Ovary (tissue), 9 donors: ENCODE measurements around the gene ARHGEF37. TPM values are rescaled to one million over a fixed set of nuclear protein-coding genes. Genes with fewer than 3 reads are reported as not detected.

Source experiments
- DNase-seq, 5 donors: peaks; one replicate each; pipeline ENCODE4 v3.0.0-alpha.2; 2019 to 2020
- H3K27ac ChIP-seq, 2 donors: fragments of 200-600 bp; one replicate each; pipeline versions ENCODE4 v1.5.1 to v1.8.0; 2019 to 2022
- H3K27me3 ChIP-seq: fragments of 200-600 bp; one replicate; pipeline ENCODE4 v1.8.0; 2022
- H3K36me3 ChIP-seq: fragments of 200-600 bp; sonication (generic); one replicate; pipeline ENCODE4 v1.5.1; 2019
- H3K4me1 ChIP-seq: one replicate; pipeline ENCODE4 v1.8.1; 2013; ENCODE audit warnings: mild to moderate bottlenecking, moderate library complexity; ENCODE audit not compliant: insufficient read depth
- H3K4me3 ChIP-seq: fragments of 200-600 bp; sonication (generic); one replicate; pipeline ENCODE4 v1.5.1; 2017
- H3K9me3 ChIP-seq, 2 donors: fragments of 200-600 bp in 1 of 2; sonication (generic) in 1 of 2; one replicate each; pipeline versions ENCODE4 v1.5.1 to v1.8.1; 2013 to 2019; ENCODE audit warnings: mild to moderate bottlenecking in 1 of 2, moderate library complexity in 1 of 2
- CTCF ChIP-seq, 3 donors: fragments of 450-650 bp in 2 of 3; fragments of 200-600 bp in 1 of 3; IDR thresholded peaks; one replicate each; pipeline versions ENCODE4 v1.5.1 to v1.8.0; 2016 to 2022; ENCODE audit warnings: antibody characterized with exemption in 3 of 3, mild to moderate bottlenecking in 1 of 3
- EP300 ChIP-seq: sonication (generic); formaldehyde crosslinking; IDR thresholded peaks from one replicate; pipeline ENCODE4 v1.6.1; 2017; ENCODE audit warnings: antibody characterized with exemption
- POLR2A ChIP-seq: fragments of 450-650 bp; IDR thresholded peaks from one replicate; pipeline ENCODE4 v1.6.1; 2017; ENCODE audit warnings: antibody characterized with exemption, mild to moderate bottlenecking, moderate library complexity
- WGBS, 3 donors: extraction: QIAGEN DNeasy Blood & Tissue Kit in 1 of 3; methylation state at CpG; one replicate each; pipeline versions ENCODE4 v1.1.5 to v1.1.7; 2013 to 2017; 5-methylcytosine and 5-hydroxymethylcytosine counted together
- intact Hi-C, 4 donors: fragments of 100-400 bp; cut with DNase I; formaldehyde crosslinking; loops; one replicate each; pipeline versions ENCODE4 v1.11.0 to v1.15.1; 2022 to 2023
- polyA plus RNA-seq, 2 donors: library from polyadenylated mRNA; stranded (reverse); fragments of 200-250 nt in 1 of 2; fragments of 350-450 nt in 1 of 2; fragmentation: Illumina TruSeq in 1 of 2; extraction: RNeasy Lipid Tissue Mini Kit (QIAGEN cat#74804) in 1 of 2; gene quantifications; one replicate each; pipeline ENCODE4 v1.2.3, GENCODE V29; 2013 to 2014
- total RNA-seq, 7 donors: library from RNA; depleted of rRNA in 2 of 7; stranded (reverse); fragments of >200 nt in 2 of 7; fragmentation: NEBNext Ultra II Directional in 3 of 7; extraction: Animal tissue kit (Norgen Biotek cat#: 25700) in 3 of 7; gene quantifications; one replicate each; pipeline versions ENCODE4 v1.1.0 to v1.2.4, GENCODE V29; 2016 to 2023
- donor health status: DM: no; HTN: no; CAD: no; lungs with moderate emphysema.
- donor health status: DM: no; HTN: no; CAD: no.
- donor health status: Bipolar disorder and iron deficiency.
- donor health status: DM: yes; HTN: yes; CAD: no.
- donor health status: DM: no; HTN: no; CAD: no.
- donor health status: DM: yes; HTN: yes; CAD: no.

Gene ARHGEF37
- total and polyA plus RNA-seq, 9 donors = 4.1 to 9.9 (median 6.2) TPM

- H3K27ac ChIP-seq = peak overlapping the region in 1 of 2 donors; percentile 73
Observed at GRCh38 chr5:149639737-149640136, 58.4 kb downstream of the ARHGEF37 start.

GRCh38 chr5:149640350-149640999, 59.2 kb downstream of the ARHGEF37 start:
- peak in 1 of 5 donors; percentile 43 for DNase-seq
- peak overlapping the region in 1 of 2 donors; percentile 73 for H3K27ac ChIP-seq
- intact Hi-C loops = loop anchor here in 2 of 4 donors (5.0 to 10.0 kb wide), 2 partner anchors 92 to 334 kb away; partner anchors contain the start of gene PPARGC1B (in 1 of the 2)

More at GRCh38 chr5:149639737-149640136, 58.4 kb downstream of the ARHGEF37 start:
- H3K36me3 ChIP-seq = no peaks in the 10 kb centered on the region
- no peak for TF ChIP-seq CTCF (IDR thresholded peaks at IDR 0.05)
- TF ChIP-seq POLR2A = no peak
- no peak for TF ChIP-seq EP300
- H3K9me3 ChIP-seq = no peaks in the 10 kb centered on the region
- peaks cover 15% of the 10 kb centered on the region for H3K4me1 ChIP-seq
- DNase-seq = no peak
- intact Hi-C loops = loop anchor here (2.0 to 10.0 kb wide), 6 partner anchors 93 to 355 kb away; partner anchors contain the start of gene PPARGC1B (in 1 of the 4)
- no peaks in the 10 kb centered on the region for H3K27me3 ChIP-seq
- no peak overlapping the region for H3K4me3 ChIP-seq

GRCh38 chr5:149641000-149641576, 59.8 kb downstream of the ARHGEF37 start:
- DNase-seq = peak; percentile 76 to 84 (median 78)
- Histone ChIP-seq H3K4me3 (peak overlapping the region; percentile 30), H3K27ac (peak overlapping the region in 1 of 2 donors; percentile 73), H3K9me3 (no peaks in the 10 kb centered on the region), H3K36me3 (no peaks in the 10 kb centered on the region), H3K4me1 (peaks cover 15% of the 10 kb centered on the region), H3K27me3 (no peaks in the 10 kb centered on the region)
- intact Hi-C loops = loop anchor here in 2 of 4 donors (5.0 to 10.0 kb wide), 2 partner anchors 91 to 334 kb away; partner anchors contain the start of gene PPARGC1B (in 1 of the 2)
- TF ChIP-seq CTCF (IDR thresholded peaks at IDR 0.05) = peak in 1 of 3 donors; percentile 25
- no peak for TF ChIP-seq EP300
- 12 to 37% (median 26%) methylated on average over 18 of the region's 18 CpGs for WGBS, 3 donors

More at GRCh38 chr5:149640350-149640999, 59.2 kb downstream of the ARHGEF37 start:
- 55 to 72% (median 60%) methylated on average over 7 of the region's 7 CpGs for WGBS, 3 donors
- peak overlapping the region; percentile 30 for H3K4me3 ChIP-seq
- no peaks in the 10 kb centered on the region for H3K9me3 ChIP-seq
- TF ChIP-seq EP300 (no peak), CTCF (IDR thresholded peaks at IDR 0.05) (no peak), POLR2A (no peak)
- peaks cover 15% of the 10 kb centered on the region for H3K4me1 ChIP-seq
- H3K36me3 ChIP-seq = no peaks in the 10 kb centered on the region
- H3K27me3 ChIP-seq = no peaks in the 10 kb centered on the region

- H3K4me3 ChIP-seq = peak overlapping the region; percentile 9
- H3K4me1 ChIP-seq = peaks cover 15% of the 10 kb centered on the region
- peak overlapping the region in 1 of 2 donors; percentile 11 for H3K27ac ChIP-seq
- no peaks in the 10 kb centered on the region for H3K36me3 ChIP-seq
- H3K9me3 ChIP-seq = no peaks in the 10 kb centered on the region
- intact Hi-C loops = loop anchor here in 2 of 4 donors (5.0 to 10.0 kb wide), 2 partner anchors 91 to 333 kb away; partner anchors contain the start of gene PPARGC1B (in 1 of the 2)
- no peak for DNase-seq
- no peaks in the 10 kb centered on the region for H3K27me3 ChIP-seq
- TF ChIP-seq POLR2A (no peak), CTCF (IDR thresholded peaks at IDR 0.05) (no peak), EP300 (no peak)
- 31 to 65% (median 48%) methylated on average over 5 of the region's 5 CpGs for WGBS, 3 donors
Observed at GRCh38 chr5:149641600-149641999, 60.3 kb downstream of the ARHGEF37 start.
